Left ventricle myocardium inferior (tissue), 1 donor: Measurements from ENCODE around the gene GSX1. TPM values are rescaled to one million over a fixed set of nuclear protein-coding genes. Genes with fewer than 3 reads are reported as not detected.

Source experiments
- DNase-seq: peaks from one replicate; pipeline ENCODE4 v3.0.0-alpha.2; 2020
- H3K27ac ChIP-seq: fragments of 200-600 bp; replicated peaks from 2 replicates; pipeline ENCODE4 v1.8.0; 2021
- H3K27me3 ChIP-seq: fragments of 200-600 bp; 2 replicates; pipeline ENCODE4 v1.8.0; 2021; ENCODE audit warnings: low read depth
- H3K36me3 ChIP-seq: fragments of 200-600 bp; 2 replicates; pipeline ENCODE4 v1.8.0; 2021
- H3K4me1 ChIP-seq: fragments of 200-600 bp; 2 replicates; pipeline ENCODE4 v1.8.0; 2021
- H3K4me3 ChIP-seq: fragments of 200-600 bp; 2 replicates; pipeline ENCODE4 v1.8.0; 2021; ENCODE audit warnings: mild to moderate bottlenecking, moderate library complexity
- H3K9me3 ChIP-seq: fragments of 200-600 bp; replicated peaks from 2 replicates; pipeline ENCODE4 v1.8.0; 2021
- CTCF ChIP-seq: fragments of 200-600 bp; IDR thresholded peaks from 2 replicates; pipeline ENCODE4 v1.8.0; 2021; ENCODE audit warnings: antibody characterized with exemption, mild to moderate bottlenecking, borderline replicate concordance
- intact Hi-C: fragments of 100-400 bp; cut with micrococcal nuclease; formaldehyde crosslinking; loops from one replicate; pipeline ENCODE4 v1.11.0; 2022
- total RNA-seq: library from RNA; stranded (reverse); fragmentation: NEBNext Ultra II Directional; extraction: Animal tissue kit (Norgen Biotek cat#: 25700); gene quantifications from one replicate; pipeline ENCODE4 v1.2.1, GENCODE V29; 2021
- donor health status: DM: no; HTN: yes; CAD: no; lungs with severe emphysema.

Gene GSX1
- total RNA-seq, 1 donor from 2014 or later = not detected

DNA sequence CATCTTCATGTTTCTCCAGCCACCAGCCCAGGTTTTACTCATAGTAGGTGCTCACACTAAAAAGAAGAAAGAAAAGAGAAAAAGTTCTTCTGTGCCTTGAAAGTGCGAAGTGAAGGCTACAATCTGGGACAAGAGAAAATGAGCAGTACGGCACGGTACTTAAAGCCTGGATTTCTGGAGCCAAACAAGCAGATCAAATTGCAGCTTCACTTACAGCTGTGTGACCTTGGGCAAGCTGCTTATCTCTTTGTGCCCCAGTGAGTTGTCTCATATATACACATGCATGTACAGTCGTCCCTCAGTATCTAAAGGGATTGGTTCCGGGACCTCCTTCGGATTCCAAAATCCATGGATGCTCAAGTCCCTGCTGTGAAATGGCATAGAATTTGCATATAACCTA is 41.8 kb downstream of the GSX1 start:
- no peak for DNase-seq
- Histone ChIP-seq H3K4me3 (no peak overlapping the region), H3K36me3 (no peaks in the 10 kb centered on the region), H3K9me3 (no peaks in the 10 kb centered on the region), H3K27ac (no peak overlapping the region), H3K4me1 (peaks cover 8% of the 10 kb centered on the region), H3K27me3 (peaks cover 100% of the 10 kb centered on the region)
- no peak for TF ChIP-seq CTCF
- intact Hi-C loops = loop anchor here (5.0 kb wide), 1 partner anchor 148 kb away; no protein-coding TSS in a partner anchor

- peaks cover 100% of the 10 kb centered on the region for H3K27me3 ChIP-seq
These were observed 43.5 kb downstream of the GSX1 start for GRCh38 chr13:27835799-27836198.

DNA sequence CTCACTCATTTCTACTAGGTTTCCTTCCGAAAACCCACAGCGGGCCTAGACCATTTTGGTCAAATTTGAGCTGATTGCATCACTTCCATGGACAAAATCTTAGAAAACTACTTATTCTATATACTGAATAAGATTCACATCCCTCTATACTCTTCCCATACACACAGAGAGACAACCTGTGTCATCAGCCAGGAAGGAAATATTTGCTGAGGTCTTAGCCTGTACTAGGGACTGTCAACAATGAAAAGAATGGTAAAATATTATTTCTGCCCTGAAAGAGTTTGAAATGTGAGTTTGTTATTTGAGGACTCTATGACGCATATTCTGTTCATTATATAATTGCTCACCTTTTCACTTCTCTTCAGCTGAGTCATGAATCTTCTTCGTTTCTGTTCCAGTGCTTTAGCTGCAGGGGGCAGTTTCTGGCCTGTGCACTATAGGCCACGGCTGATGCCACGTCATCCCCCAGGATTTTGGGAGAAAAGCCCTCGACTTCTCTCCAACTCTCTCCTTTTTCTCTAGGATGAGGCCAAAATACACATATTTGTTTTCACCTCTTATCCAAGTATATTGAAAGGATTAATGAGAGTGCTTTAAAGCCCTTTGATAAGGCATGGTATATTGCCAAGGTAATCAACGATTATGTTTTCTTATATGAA is 47.7 kb downstream of the GSX1 start:
- intact Hi-C loops = no loop called here
- H3K27me3 ChIP-seq = peaks cover 99% of the 10 kb centered on the region

More at GRCh38 chr13:27835799-27836198, 43.5 kb downstream of the GSX1 start:
- H3K27ac ChIP-seq = no peak overlapping the region
- TF ChIP-seq CTCF = no peak
- H3K4me3 ChIP-seq = no peak overlapping the region
- no peaks in the 10 kb centered on the region for H3K9me3 ChIP-seq
- DNase-seq = no peak
- H3K36me3 ChIP-seq = no peaks in the 10 kb centered on the region
- intact Hi-C loops = no loop called here
- H3K4me1 ChIP-seq = no peaks in the 10 kb centered on the region

GRCh38 chr13:27842571-27842970 is 50.3 kb downstream of the GSX1 start:
- intact Hi-C loops = no loop called here
- peaks cover 92% of the 10 kb centered on the region for H3K27me3 ChIP-seq
- H3K4me3 ChIP-seq = no peak overlapping the region
- TF ChIP-seq CTCF = no peak
- H3K36me3 ChIP-seq = no peaks in the 10 kb centered on the region
- no peak for DNase-seq
- H3K27ac ChIP-seq = no peak overlapping the region
- no peaks in the 10 kb centered on the region for H3K4me1 ChIP-seq
- peaks cover 9% of the 10 kb centered on the region for H3K9me3 ChIP-seq

More for the DNA sequence above, 47.7 kb downstream of the GSX1 start:
- no peak overlapping the region for H3K27ac ChIP-seq
- peaks cover 9% of the 10 kb centered on the region for H3K9me3 ChIP-seq
- no peak overlapping the region for H3K4me3 ChIP-seq
- H3K4me1 ChIP-seq = no peaks in the 10 kb centered on the region
- no peak for DNase-seq
- TF ChIP-seq CTCF = no peak
- no peaks in the 10 kb centered on the region for H3K36me3 ChIP-seq

Other genes with a start within 250 kb of the GSX1 start
- 11.2 TPM for gene LNX2, start 172.0 kb upstream of the GSX1 start, total RNA-seq
- 73.5 TPM for gene POLR1D, start 170.6 kb upstream of the GSX1 start, total RNA-seq
- not detected for gene PDX1, start 127.5 kb downstream of the GSX1 start, total RNA-seq
- not detected for gene CDX2, start 176.8 kb downstream of the GSX1 start, total RNA-seq
- not detected for gene URAD, start 196.2 kb downstream of the GSX1 start, total RNA-seq